Spleen (tissue), 11 donors: ENCODE data around the gene OPCML. TPM values are rescaled to one million over a fixed set of nuclear protein-coding genes. Genes with fewer than 3 reads are reported as not detected.
A peak's percentile ranks its signal among the peaks of the same experiment; 100 is the strongest.

Experiments
- DNase-seq: peaks from one replicate; pipeline ENCODE4 v3.0.0-alpha.2; 2020
- H3K27ac ChIP-seq, 8 donors: fragments of 200-600 bp; sonication (generic) in 7 of 8; 1 replicate in 4 of 8; 2 replicates in 4 of 8; pipeline versions ENCODE4 v1.5.0 to v1.8.0; 2016 to 2021; ENCODE audit warnings: inconsistent platforms in 4 of 8, mild to moderate bottlenecking in 4 of 8, moderate library complexity in 1 of 8
- H3K27me3 ChIP-seq, 7 donors: fragments of 200-600 bp; sonication (generic) in 6 of 7; replicated peaks in 1 of 7; 1 replicate in 4 of 7; 2 replicates in 3 of 7; pipeline versions ENCODE4 v1.5.0 to v1.8.0; 2016 to 2021; ENCODE audit warnings: inconsistent platforms in 3 of 7, mild to moderate bottlenecking in 1 of 7
- H3K36me3 ChIP-seq, 6 donors: fragments of 200-600 bp; sonication (generic) in 5 of 6; 1 replicate in 4 of 6; 2 replicates in 2 of 6; pipeline versions ENCODE4 v1.5.0 to v1.8.0; 2016 to 2021; ENCODE audit warnings: inconsistent platforms in 2 of 6
- H3K4me1 ChIP-seq, 6 donors: fragments of 200-600 bp; sonication (generic) in 5 of 6; 1 replicate in 3 of 6; 2 replicates in 3 of 6; pipeline versions ENCODE4 v1.5.0 to v1.8.0; 2016 to 2021; ENCODE audit warnings: inconsistent platforms in 3 of 6
- H3K4me3 ChIP-seq, 8 donors: fragments of 200-600 bp; sonication (generic) in 7 of 8; 1 replicate in 4 of 8; 2 replicates in 4 of 8; pipeline versions ENCODE4 v1.5.0 to v1.8.0; 2016 to 2021; ENCODE audit warnings: inconsistent platforms in 4 of 8, mild to moderate bottlenecking in 4 of 8, moderate library complexity in 2 of 8
- H3K9me3 ChIP-seq, 8 donors: fragments of 200-600 bp; sonication (generic) in 7 of 8; 1 replicate in 4 of 8; 2 replicates in 4 of 8; pipeline versions ENCODE4 v1.5.0 to v1.8.0; 2016 to 2021; ENCODE audit warnings: inconsistent platforms in 4 of 8
- POLR2A ChIP-seq, 3 donors: fragments of 450-650 bp; IDR thresholded peaks; one replicate each; pipeline ENCODE4 v1.5.1; 2017; ENCODE audit warnings: antibody characterized with exemption in 3 of 3, mild to moderate bottlenecking in 1 of 3
- POLR2AphosphoS5 ChIP-seq, 3 donors: sonication (generic); formaldehyde crosslinking; IDR thresholded peaks; one replicate each; pipeline ENCODE4 v1.5.1; 2017; ENCODE audit warnings: antibody characterized with exemption in 3 of 3
- WGBS, 5 donors: extraction: QIAGEN DNeasy Blood & Tissue Kit in 3 of 5; methylation state at CpG; one replicate each; pipeline versions ENCODE4 v1.1.5 to v1.1.7; 2013 to 2018; 5-methylcytosine and 5-hydroxymethylcytosine counted together
- intact Hi-C: fragments of 100-400 bp; cut with DNase I; formaldehyde crosslinking; loops from one replicate; pipeline ENCODE4 v1.15.0; 2023; ENCODE audit warnings: low total_unique reads
- polyA plus RNA-seq, 3 donors: library from polyadenylated mRNA; stranded (reverse); fragments of 200-250 nt; gene quantifications; one replicate each; pipeline ENCODE4 v1.2.1, GENCODE V29; 2013
- total RNA-seq, 7 donors: library from RNA; depleted of rRNA in 3 of 7; stranded (reverse); fragments of >200 nt in 3 of 7; fragmentation: NEBNext Ultra II Directional in 4 of 7; extraction: Animal tissue kit (Norgen Biotek cat#: 25700) in 4 of 7; gene quantifications; one replicate each; pipeline versions ENCODE4 v1.1.0 to v1.2.1, GENCODE V29; 2016 to 2021
- TF ChIP-seq, protein P1 (sequence below), 11 experiments: fragments of 200-600 bp in 7 of 11; fragments of 450-650 bp in 4 of 11; sonication (generic) in 4 of 11; IDR thresholded peaks in 8 of 11; conservative IDR thresholded peaks in 3 of 11; 1 replicate in 7 of 11; 2 replicates in 4 of 11; pipeline versions ENCODE4 v1.4.0 to v1.8.0; 2016 to 2021; ENCODE audit warnings: antibody characterized with exemption in 11 of 11, inconsistent platforms in 4 of 11, mild to moderate bottlenecking in 1 of 11
- donor health status: healthy with polysubstance abuse.
- donor health status: DM: no; HTN: no; CAD: no; lungs with moderate emphysema.
- donor health status: DM: no; HTN: no; CAD: no.
- donor health status: Bipolar disorder and iron deficiency.
- donor health status: healthy.
- donor health status: DM: no; HTN: no; CAD: no.
- donor health status: DM: yes; HTN: yes; CAD: no.

OPCML gene
- total and polyA plus RNA-seq, 10 donors = 0.09 to 10.7 (median 3.1) TPM

DNA sequence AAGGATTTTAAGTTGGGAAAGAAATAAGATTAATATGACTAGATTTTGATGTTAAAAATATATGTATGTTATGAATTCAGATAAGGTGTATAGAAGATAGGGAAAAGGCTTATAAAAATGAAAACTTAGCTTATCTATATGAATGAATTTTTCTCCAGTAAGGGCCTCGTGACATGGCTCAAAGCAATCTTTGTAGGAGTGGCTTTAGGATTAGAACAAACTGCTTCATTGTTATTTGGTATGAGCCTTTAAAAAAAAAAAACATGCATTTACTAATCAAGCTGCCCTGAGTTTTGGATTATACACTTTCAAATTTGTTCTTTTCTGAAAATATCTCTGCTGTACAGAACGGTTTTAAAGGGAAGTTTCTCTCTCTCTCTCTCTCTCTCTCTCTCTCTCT lies 905.9 kb downstream of the OPCML start:
- WGBS, 5 donors = 60 to 72% (median 67%) methylated on average over 2 of the region's 2 CpGs
- Histone ChIP-seq H3K27me3 (no peaks in the 10 kb centered on the region), H3K9me3 (peaks cover 0 to 13% (median 2%) of the 10 kb centered on the region in 8 donors), H3K4me3 (no peak overlapping the region), H3K36me3 (no peaks in the 10 kb centered on the region), H3K27ac (no peak overlapping the region), H3K4me1 (no peaks in the 10 kb centered on the region)
- intact Hi-C loops = no loop called here
- no peak for DNase-seq
- TF ChIP-seq POLR2AphosphoS5 (IDR thresholded peaks at IDR 0.05) (no peak), POLR2A (IDR thresholded peaks at IDR 0.05) (no peak)
- TF ChIP-seq, protein P1, sequence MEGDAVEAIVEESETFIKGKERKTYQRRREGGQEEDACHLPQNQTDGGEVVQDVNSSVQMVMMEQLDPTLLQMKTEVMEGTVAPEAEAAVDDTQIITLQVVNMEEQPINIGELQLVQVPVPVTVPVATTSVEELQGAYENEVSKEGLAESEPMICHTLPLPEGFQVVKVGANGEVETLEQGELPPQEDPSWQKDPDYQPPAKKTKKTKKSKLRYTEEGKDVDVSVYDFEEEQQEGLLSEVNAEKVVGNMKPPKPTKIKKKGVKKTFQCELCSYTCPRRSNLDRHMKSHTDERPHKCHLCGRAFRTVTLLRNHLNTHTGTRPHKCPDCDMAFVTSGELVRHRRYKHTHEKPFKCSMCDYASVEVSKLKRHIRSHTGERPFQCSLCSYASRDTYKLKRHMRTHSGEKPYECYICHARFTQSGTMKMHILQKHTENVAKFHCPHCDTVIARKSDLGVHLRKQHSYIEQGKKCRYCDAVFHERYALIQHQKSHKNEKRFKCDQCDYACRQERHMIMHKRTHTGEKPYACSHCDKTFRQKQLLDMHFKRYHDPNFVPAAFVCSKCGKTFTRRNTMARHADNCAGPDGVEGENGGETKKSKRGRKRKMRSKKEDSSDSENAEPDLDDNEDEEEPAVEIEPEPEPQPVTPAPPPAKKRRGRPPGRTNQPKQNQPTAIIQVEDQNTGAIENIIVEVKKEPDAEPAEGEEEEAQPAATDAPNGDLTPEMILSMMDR (IDR thresholded peaks at IDR 0.05 in 8 of 11, conservative IDR thresholded peaks at IDR 0.05 in 3 of 11) = no peak

- TF ChIP-seq, protein P1 (IDR thresholded peaks at IDR 0.05 in 8 of 11, conservative IDR thresholded peaks at IDR 0.05 in 3 of 11) = no peak
- TF ChIP-seq POLR2A (IDR thresholded peaks at IDR 0.05) (no peak), POLR2AphosphoS5 (IDR thresholded peaks at IDR 0.05) (no peak)
- Histone ChIP-seq H3K4me1 (no peaks in the 10 kb centered on the region), H3K4me3 (no peak overlapping the region), H3K36me3 (no peaks in the 10 kb centered on the region), H3K27me3 (no peaks in the 10 kb centered on the region), H3K27ac (peak overlapping the region in 1 of 8 donors; percentile 7), H3K9me3 (no peaks in the 10 kb centered on the region)
- no peak for DNase-seq
- WGBS, 5 donors = 46 to 71% (median 59%) methylated on average over 4 of the region's 4 CpGs
- intact Hi-C loops = no loop called here
Observed at GRCh38 chr11:132623511-132623910, 908.8 kb downstream of the OPCML start.

- intact Hi-C loops = no loop called here
- TF ChIP-seq POLR2A (IDR thresholded peaks at IDR 0.05) = no peak
- TF ChIP-seq POLR2AphosphoS5 (IDR thresholded peaks at IDR 0.05) = no peak
- TF ChIP-seq, protein P1 (IDR thresholded peaks at IDR 0.05 in 8 of 11, conservative IDR thresholded peaks at IDR 0.05 in 3 of 11) = no peak
- Histone ChIP-seq H3K27ac (no peak overlapping the region), H3K9me3 (no peaks in the 10 kb centered on the region), H3K27me3 (no peaks in the 10 kb centered on the region), H3K36me3 (no peaks in the 10 kb centered on the region), H3K4me1 (no peaks in the 10 kb centered on the region), H3K4me3 (no peak overlapping the region)
- no peak for DNase-seq
- 76 to 89% (median 83%) methylated on average over 6 of the region's 6 CpGs for WGBS, 5 donors
Observed at GRCh38 chr11:132621976-132622580, 910.2 kb downstream of the OPCML start.

- WGBS, 5 donors = 58 to 73% (median 69%) methylated on average over 2 of the region's 2 CpGs
- intact Hi-C loops = no loop called here
- H3K4me3 ChIP-seq = no peak overlapping the region
- H3K27ac ChIP-seq = no peak overlapping the region
- no peaks in the 10 kb centered on the region for H3K27me3 ChIP-seq
- no peaks in the 10 kb centered on the region for H3K36me3 ChIP-seq
- no peak for DNase-seq
- no peak for TF ChIP-seq POLR2AphosphoS5 (IDR thresholded peaks at IDR 0.05)
- TF ChIP-seq, protein P1 (IDR thresholded peaks at IDR 0.05 in 8 of 11, conservative IDR thresholded peaks at IDR 0.05 in 3 of 11) = no peak
- TF ChIP-seq POLR2A (IDR thresholded peaks at IDR 0.05) = no peak
- no peaks in the 10 kb centered on the region for H3K4me1 ChIP-seq
- H3K9me3 ChIP-seq = no peaks in the 10 kb centered on the region
Observed at GRCh38 chr11:132620423-132620822, 911.9 kb downstream of the OPCML start.
